PC-3 (cell line): ENCODE results near the gene PRMT6. TPM values are rescaled to one million over a fixed set of nuclear protein-coding genes. Genes with fewer than 3 reads are reported as not detected.
A peak's percentile ranks its signal among the peaks of the same experiment; 100 is the strongest.

Experiments
- ATAC-seq: fragments of 200-7000 bp; cut with Tn5 transposase; 2 replicates; pipeline ENCODE4 v1.9.1; 2020; ENCODE audit warnings: mild to moderate bottlenecking, moderate library complexity
- BruUV-seq: library from RNA; stranded (reverse); fragments of 400-500 nt; replicated peaks from 2 replicates; lab custom pipeline; 2021; lab: Mats Ljungman, UMichigan
- CTCF ChIA-PET: fragments of 300-600 bp; sonication (Branson Sonifier 250); formaldehyde crosslinking; loops from one replicate; lab custom pipeline; 2022; ENCODE audit warnings: antibody characterized with exemption; lab: Charles Lee
- POLR2A ChIA-PET: fragments of 300-600 bp; sonication (Branson Sonifier 250); formaldehyde crosslinking; loops from one replicate; lab custom pipeline; 2022; ENCODE audit warnings: antibody characterized with exemption; ENCODE audit not compliant: unreplicated experiment; lab: Charles Lee
- DNase-seq: peaks from one replicate; pipeline ENCODE4 v3.0.0-alpha.2; 2015
- H2AFZ ChIP-seq: fragments of 300-600 bp; sonication (generic); 2 replicates; pipeline ENCODE4 v1.6.0; 2016; ENCODE audit warnings: antibody characterized with exemption, low read length
- H3F3A ChIP-seq: fragments of 300-600 bp; sonication (generic); one replicate; pipeline ENCODE4 v1.6.0; 2017; ENCODE audit warnings: antibody characterized with exemption, low read length, control low read depth, mild to moderate bottlenecking; ENCODE audit not compliant: unreplicated experiment
- H3K27ac ChIP-seq: fragments of 300-600 bp; sonication (generic); 2 replicates; pipeline ENCODE4 v1.5.1; 2016; ENCODE audit warnings: mild to moderate bottlenecking, low read length
- H3K27me3 ChIP-seq: fragments of 300-600 bp; sonication (generic); 2 replicates; pipeline ENCODE4 v1.6.1; 2016; ENCODE audit warnings: low read length, mixed read lengths
- H3K36me3 ChIP-seq: fragments of 300-600 bp; sonication (generic); 2 replicates; pipeline ENCODE4 v1.6.1; 2016; ENCODE audit warnings: low read depth, mixed run types, low read length, mixed read lengths
- H3K4me1 ChIP-seq: fragments of 300-600 bp; sonication (generic); 2 replicates; pipeline ENCODE4 v1.5.1; 2016; ENCODE audit warnings: low read length; ENCODE audit not compliant: insufficient read depth
- H3K4me2 ChIP-seq: fragments of 300-600 bp; sonication (generic); 2 replicates; pipeline ENCODE4 v1.6.0; 2016; ENCODE audit warnings: low read length
- H3K4me3 ChIP-seq: fragments of 300-600 bp; sonication (generic); 2 replicates; pipeline ENCODE4 v1.5.1; 2016; ENCODE audit warnings: mild to moderate bottlenecking, low read length, mixed read lengths
- H3K79me2 ChIP-seq: fragments of 300-600 bp; sonication (generic); 2 replicates; pipeline ENCODE4 v1.6.1; 2017; ENCODE audit warnings: low read length, mixed read lengths
- H3K9ac ChIP-seq: fragments of 300-600 bp; sonication (generic); 2 replicates; pipeline ENCODE4 v1.6.0; 2016; ENCODE audit warnings: mild to moderate bottlenecking, low read length
- H3K9me2 ChIP-seq: fragments of 300-600 bp; sonication (generic); replicated peaks from 2 replicates; pipeline ENCODE4 v1.6.1; 2016; ENCODE audit warnings: mixed run types, low read length, mixed read lengths
- H3K9me3 ChIP-seq: fragments of 300-600 bp; sonication (generic); 2 replicates; pipeline ENCODE4 v1.6.1; 2016; ENCODE audit warnings: low read length, mixed read lengths
- H4K20me1 ChIP-seq: fragments of 300-600 bp; sonication (generic); 2 replicates; pipeline ENCODE4 v1.6.1; 2016; ENCODE audit warnings: low read length, mixed read lengths
- EZH2 ChIP-seq: fragments of 300-600 bp; sonication (generic); IDR thresholded peaks from one replicate; pipeline ENCODE4 v1.6.1; 2017; ENCODE audit warnings: antibody characterized with exemption, mild to moderate bottlenecking, low read length; ENCODE audit not compliant: unreplicated experiment
- EZH2phosphoT487 ChIP-seq: fragments of 300-600 bp; sonication (generic); IDR thresholded peaks from 2 replicates; pipeline ENCODE4 v1.6.1; 2018; ENCODE audit warnings: mild to moderate bottlenecking, antibody characterized with exemption, low read length, borderline replicate concordance
- intact Hi-C: fragments of 100-400 bp; cut with micrococcal nuclease; formaldehyde crosslinking; loops from 2 replicates; pipeline ENCODE4 v1.9.0; 2023
- total RNA-seq: library from RNA; depleted of rRNA; stranded (reverse); fragments of >200 nt; gene quantifications from 2 replicates; pipeline ENCODE4 v1.2.3, GENCODE V29; 2014
- TF ChIP-seq, protein P1 (sequence below): fragments of 300-600 bp; sonication (generic); conservative IDR thresholded peaks from 2 replicates; pipeline ENCODE4 v1.5.1; 2017; ENCODE audit warnings: antibody characterized with exemption, low read depth, mild to moderate bottlenecking, low read length

PRMT6 gene
- total RNA-seq, 1 experiment from 2014 or later, result 20.7 TPM

GRCh38 chr1:107096690-107097089 is 40.2 kb downstream of the PRMT6 start:
- no TSS peak for BruUV-seq
- H3K9me3 ChIP-seq, result no peaks in the 10 kb centered on the region
- no peak overlapping the region for H3K9ac ChIP-seq
- H3F3A ChIP-seq, result no peaks in the 10 kb centered on the region
- no peak overlapping the region for H3K27ac ChIP-seq
- ChIA-PET CTCF (no interaction called here), POLR2A (no interaction called here)
- H2AFZ ChIP-seq, result peak overlapping the region; percentile 33; the same call in 1 of the 2 replicates
- DNase-seq (no peak), ATAC-seq (no peak)
- intact Hi-C loops, result no loop called here
- TF ChIP-seq EZH2phosphoT487, result no peak
- TF ChIP-seq, protein P1, sequence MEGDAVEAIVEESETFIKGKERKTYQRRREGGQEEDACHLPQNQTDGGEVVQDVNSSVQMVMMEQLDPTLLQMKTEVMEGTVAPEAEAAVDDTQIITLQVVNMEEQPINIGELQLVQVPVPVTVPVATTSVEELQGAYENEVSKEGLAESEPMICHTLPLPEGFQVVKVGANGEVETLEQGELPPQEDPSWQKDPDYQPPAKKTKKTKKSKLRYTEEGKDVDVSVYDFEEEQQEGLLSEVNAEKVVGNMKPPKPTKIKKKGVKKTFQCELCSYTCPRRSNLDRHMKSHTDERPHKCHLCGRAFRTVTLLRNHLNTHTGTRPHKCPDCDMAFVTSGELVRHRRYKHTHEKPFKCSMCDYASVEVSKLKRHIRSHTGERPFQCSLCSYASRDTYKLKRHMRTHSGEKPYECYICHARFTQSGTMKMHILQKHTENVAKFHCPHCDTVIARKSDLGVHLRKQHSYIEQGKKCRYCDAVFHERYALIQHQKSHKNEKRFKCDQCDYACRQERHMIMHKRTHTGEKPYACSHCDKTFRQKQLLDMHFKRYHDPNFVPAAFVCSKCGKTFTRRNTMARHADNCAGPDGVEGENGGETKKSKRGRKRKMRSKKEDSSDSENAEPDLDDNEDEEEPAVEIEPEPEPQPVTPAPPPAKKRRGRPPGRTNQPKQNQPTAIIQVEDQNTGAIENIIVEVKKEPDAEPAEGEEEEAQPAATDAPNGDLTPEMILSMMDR, result no peak
- no peak for TF ChIP-seq EZH2
- H3K4me1 ChIP-seq, result no peaks in the 10 kb centered on the region
- H3K4me2 ChIP-seq, result peak overlapping the region; percentile 19; the same call in 1 of the 2 replicates
- H3K27me3 ChIP-seq, result no peaks in the 10 kb centered on the region
- H4K20me1 ChIP-seq, result no peaks in the 10 kb centered on the region
- H3K36me3 ChIP-seq, result no peaks in the 10 kb centered on the region
- H3K79me2 ChIP-seq, result no peaks in the 10 kb centered on the region
- H3K9me2 ChIP-seq, result no peaks in the 10 kb centered on the region
- H3K4me3 ChIP-seq, result no peak overlapping the region

DNA sequence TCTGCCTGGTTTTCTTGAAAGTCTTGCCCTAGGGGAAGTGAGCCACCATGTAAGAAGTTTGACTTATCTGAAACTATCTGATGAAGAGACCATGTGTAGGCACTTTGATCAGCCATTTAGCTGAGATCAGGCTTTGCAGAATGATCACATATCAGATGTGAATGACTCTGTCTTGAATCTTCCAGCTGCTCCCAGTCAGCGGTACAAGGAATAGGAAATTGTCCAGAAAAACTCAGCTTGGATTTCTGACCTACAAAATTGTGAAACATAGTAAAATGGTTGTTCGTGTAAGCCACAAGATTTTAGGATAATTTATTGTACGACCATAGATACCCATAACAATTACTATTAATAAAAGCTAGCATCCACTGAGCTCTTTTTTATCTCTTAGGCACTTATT is 42.5 kb downstream of the PRMT6 start:
- no peaks in the 10 kb centered on the region for H3K4me1 ChIP-seq
- TF ChIP-seq EZH2 (no peak), EZH2phosphoT487 (no peak)
- TF ChIP-seq, protein P1, result no peak
- CTCF ChIA-PET, result no interaction called here
- no peaks in the 10 kb centered on the region for H3K9me3 ChIP-seq
- no TSS peak for BruUV-seq
- H3K9ac ChIP-seq, result no peak overlapping the region
- no peaks in the 10 kb centered on the region for H3K79me2 ChIP-seq
- no peaks in the 10 kb centered on the region for H3K36me3 ChIP-seq
- H3K9me2 ChIP-seq, result no peaks in the 10 kb centered on the region
- no peak for DNase-seq
- H3K4me3 ChIP-seq, result no peak overlapping the region
- intact Hi-C loops, result no loop called here
- H3K27ac ChIP-seq, result no peak overlapping the region
- H3K27me3 ChIP-seq, result no peaks in the 10 kb centered on the region
- no peak overlapping the region for H3K4me2 ChIP-seq
- ATAC-seq, result no peak
- no peaks in the 10 kb centered on the region for H3F3A ChIP-seq
- H2AFZ ChIP-seq, result no peak overlapping the region
- POLR2A ChIA-PET, result no interaction called here
- H4K20me1 ChIP-seq, result no peaks in the 10 kb centered on the region

DNA sequence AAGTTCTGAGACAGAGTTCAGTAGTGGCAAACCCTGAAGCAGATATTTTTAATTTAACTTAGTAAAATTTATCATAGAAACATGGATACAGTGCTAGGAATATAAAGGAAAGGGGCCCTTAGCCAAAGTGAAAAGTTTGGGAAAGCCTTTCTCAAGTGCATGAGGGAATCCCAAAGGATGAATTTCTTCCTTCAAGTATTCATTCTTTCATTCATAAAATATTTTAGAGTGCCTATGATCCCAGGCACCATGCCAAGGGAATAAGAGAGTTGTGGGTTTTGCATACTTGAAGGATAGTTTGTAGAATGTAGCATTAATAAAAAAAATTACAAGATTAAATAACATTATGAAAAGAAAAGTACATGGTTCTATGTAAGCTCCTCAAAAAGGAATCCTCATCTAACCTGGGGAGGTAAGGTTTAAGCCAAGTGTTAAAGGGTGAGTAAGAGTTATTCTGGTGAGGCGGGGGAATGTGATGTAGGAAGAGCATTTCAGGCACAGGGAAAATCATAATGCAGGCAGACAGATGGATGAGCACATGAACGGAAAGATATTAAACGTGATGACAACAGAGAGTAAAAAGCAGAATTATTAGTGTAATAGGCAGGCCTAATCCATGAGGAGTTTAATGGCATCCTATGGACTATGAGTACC is 44.0 kb downstream of the PRMT6 start:
- TF ChIP-seq EZH2phosphoT487 (no peak), EZH2 (no peak)
- TF ChIP-seq, protein P1, result no peak
- Histone ChIP-seq H3K79me2 (no peaks in the 10 kb centered on the region), H3K4me2 (no peak overlapping the region), H4K20me1 (no peaks in the 10 kb centered on the region), H3K9me3 (no peaks in the 10 kb centered on the region), H2AFZ (no peak overlapping the region), H3K36me3 (no peaks in the 10 kb centered on the region), H3K4me3 (no peak overlapping the region), H3F3A (no peaks in the 10 kb centered on the region), H3K9me2 (no peaks in the 10 kb centered on the region), H3K9ac (no peak overlapping the region), H3K27ac (no peak overlapping the region), H3K27me3 (no peaks in the 10 kb centered on the region), H3K4me1 (no peaks in the 10 kb centered on the region)
- no peak for ATAC-seq
- ChIA-PET CTCF (no interaction called here), POLR2A (no interaction called here)
- BruUV-seq, result no TSS peak
- intact Hi-C loops, result no loop called here
- DNase-seq, result no peak
